GM23248 (cell line): ENCODE data around the gene GRAP2. TPM values are rescaled to one million over a fixed set of nuclear protein-coding genes. Genes with fewer than 3 reads are reported as not detected.

ENCODE experiments used
- DNase-seq: peaks from one replicate; pipeline ENCODE4 v3.0.0-alpha.2; 2015
- H2AFZ ChIP-seq: fragments of 200-600 bp; sonication (generic); 2 replicates; pipeline ENCODE4 v1.6.1; 2016; ENCODE audit warnings: antibody characterized with exemption
- H3F3A ChIP-seq: fragments of 200-600 bp; sonication (generic); 2 replicates; pipeline ENCODE4 v1.6.1; 2016; ENCODE audit warnings: mild to moderate bottlenecking, antibody characterized with exemption, mixed run types; ENCODE audit not compliant: insufficient read depth
- H3K27ac ChIP-seq: fragments of 200-600 bp; sonication (generic); 2 replicates; pipeline ENCODE4 v1.5.1; 2016; ENCODE audit warnings: mild to moderate bottlenecking
- H3K27me3 ChIP-seq: fragments of 200-600 bp; sonication (generic); replicated peaks from 2 replicates; pipeline ENCODE4 v1.6.1; 2016; ENCODE audit warnings: mild to moderate bottlenecking; ENCODE audit not compliant: insufficient read depth
- H3K36me3 ChIP-seq: fragments of 200-600 bp; sonication (generic); 2 replicates; pipeline ENCODE4 v1.6.1; 2016; ENCODE audit warnings: low read depth, mild to moderate bottlenecking
- H3K4me1 ChIP-seq: fragments of 200-600 bp; sonication (generic); 2 replicates; pipeline ENCODE4 v1.6.1; 2016; ENCODE audit warnings: mild to moderate bottlenecking; ENCODE audit not compliant: insufficient read depth
- H3K4me2 ChIP-seq: fragments of 200-600 bp; sonication (generic); one replicate; pipeline ENCODE4 v1.6.1; 2016; ENCODE audit warnings: mild to moderate bottlenecking; ENCODE audit not compliant: unreplicated experiment
- H3K4me3 ChIP-seq: fragments of 200-600 bp; sonication (generic); 2 replicates; pipeline ENCODE4 v1.5.1; 2016; ENCODE audit warnings: mild to moderate bottlenecking
- H3K79me2 ChIP-seq: fragments of 200-600 bp; sonication (generic); 2 replicates; pipeline ENCODE4 v1.6.1; 2016; ENCODE audit warnings: mild to moderate bottlenecking; ENCODE audit not compliant: insufficient read depth
- H3K9ac ChIP-seq: fragments of 200-600 bp; sonication (generic); 2 replicates; pipeline ENCODE4 v1.6.1; 2016; ENCODE audit warnings: mild to moderate bottlenecking
- H3K9me2 ChIP-seq: fragments of 200-600 bp; sonication (generic); 2 replicates; pipeline ENCODE4 v1.6.1; 2016; ENCODE audit warnings: mixed run types, mild to moderate bottlenecking, moderate library complexity; ENCODE audit not compliant: insufficient read depth
- H3K9me3 ChIP-seq: fragments of 200-600 bp; sonication (generic); one replicate; pipeline ENCODE4 v1.6.1; 2017; ENCODE audit warnings: low read depth
- H4K20me1 ChIP-seq: fragments of 200-600 bp; sonication (generic); 2 replicates; pipeline ENCODE4 v1.6.0; 2016; ENCODE audit not compliant: insufficient read depth
- EZH2 ChIP-seq: fragments of 200-600 bp; sonication (generic); IDR thresholded peaks from 2 replicates; pipeline ENCODE4 v1.6.1; 2018; ENCODE audit warnings: antibody characterized with exemption, mild to moderate bottlenecking; ENCODE audit not compliant: insufficient read depth, poor library complexity, severe bottlenecking
- EZH2phosphoT487 ChIP-seq: fragments of 200-600 bp; sonication (generic); IDR thresholded peaks from 2 replicates; pipeline ENCODE4 v1.6.1; 2018; ENCODE audit warnings: antibody characterized with exemption, moderate library complexity, mild to moderate bottlenecking, low read depth; ENCODE audit not compliant: insufficient read depth
- WGBS, 2 experiments: methylation state at CpG; one replicate each; pipeline ENCODE4 v1.1.6; 2015 to 2017; ENCODE audit warnings: low lambda C conversion rate in 2 of 2, low coverage in 1 of 2; ENCODE audit errors: missing lambda C conversion rate in 2 of 2; 5-methylcytosine and 5-hydroxymethylcytosine counted together
- in situ Hi-C: fragments of 300-500 bp; cut with MboI; formaldehyde crosslinking; loops from 2 replicates; pipeline ENCODE4 v1.15.0; 2020
- polyA plus RNA-seq: library from polyadenylated mRNA; unstranded; fragments of >200 nt; fragmentation: Nextera tagmentation; extraction: Ambion mirVana; gene quantifications from 2 replicates; pipeline ENCODE4 v1.2.1, GENCODE V29; 2016
- total RNA-seq: library from RNA; depleted of rRNA; stranded (reverse); fragments of >200 nt; shearing (Covaris generic); gene quantifications from 2 replicates; pipeline ENCODE4 v1.2.3, GENCODE V29; 2014

GRAP2 gene
- total and polyA plus RNA-seq, 2 experiments from 2014 or later = not detected

DNA sequence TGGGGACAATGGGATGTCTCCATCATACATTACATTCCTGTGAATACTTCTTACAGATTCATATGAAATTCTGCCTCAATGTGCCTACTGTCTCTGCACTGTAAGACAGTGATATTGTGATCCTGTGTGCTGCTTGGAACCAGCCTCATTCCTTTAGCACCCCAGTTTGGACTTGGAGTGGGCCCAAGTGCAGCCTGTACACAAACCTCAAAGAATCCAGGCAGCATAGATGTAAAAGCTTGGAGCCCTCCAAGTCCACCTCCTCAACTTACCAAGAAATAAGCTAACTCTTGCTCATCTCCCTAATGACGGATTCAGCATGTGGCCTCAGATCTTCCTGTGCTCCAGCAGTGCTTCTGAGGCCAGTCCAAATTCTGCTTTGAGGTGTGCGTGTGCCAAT, 24.4 kb downstream of the GRAP2 start:
- no peaks in the 10 kb centered on the region for H3K36me3 ChIP-seq
- peaks cover 63% of the 10 kb centered on the region for H3K27me3 ChIP-seq

GRCh38 chr22:39925909-39926679, 25.2 kb downstream of the GRAP2 start:
- Histone ChIP-seq H3K9ac (no peak overlapping the region), H3F3A (no peaks in the 10 kb centered on the region), H3K9me3 (no peaks in the 10 kb centered on the region), H3K36me3 (no peaks in the 10 kb centered on the region), H3K79me2 (no peaks in the 10 kb centered on the region), H3K27ac (no peak overlapping the region), H4K20me1 (no peaks in the 10 kb centered on the region), H3K27me3 (peaks cover 66% of the 10 kb centered on the region), H3K4me3 (no peak overlapping the region), H2AFZ (no peak overlapping the region), H3K4me1 (no peaks in the 10 kb centered on the region), H3K4me2 (no peak overlapping the region), H3K9me2 (no peaks in the 10 kb centered on the region)
- no peak for DNase-seq
- TF ChIP-seq EZH2 = no peak
- TF ChIP-seq EZH2phosphoT487 = no peak
- in situ Hi-C loops = no loop called here
- WGBS, 2 experiments = 13 to 14% methylated on average over 8 of the region's 8 CpGs

More for the DNA sequence above, 24.4 kb downstream of the GRAP2 start:
- Histone ChIP-seq H3K4me2 (no peak overlapping the region), H3K4me1 (no peaks in the 10 kb centered on the region), H3K4me3 (no peak overlapping the region), H3K9me2 (no peaks in the 10 kb centered on the region), H4K20me1 (no peaks in the 10 kb centered on the region), H3K9me3 (no peaks in the 10 kb centered on the region), H3F3A (no peaks in the 10 kb centered on the region), H3K79me2 (no peaks in the 10 kb centered on the region), H3K9ac (no peak overlapping the region), H2AFZ (no peak overlapping the region), H3K27ac (no peak overlapping the region)
- 11 to 14% methylated on average over 2 of the region's 2 CpGs for WGBS, 2 experiments
- no peak for DNase-seq
- in situ Hi-C loops = no loop called here
- TF ChIP-seq EZH2phosphoT487 (no peak), EZH2 (no peak)

DNA sequence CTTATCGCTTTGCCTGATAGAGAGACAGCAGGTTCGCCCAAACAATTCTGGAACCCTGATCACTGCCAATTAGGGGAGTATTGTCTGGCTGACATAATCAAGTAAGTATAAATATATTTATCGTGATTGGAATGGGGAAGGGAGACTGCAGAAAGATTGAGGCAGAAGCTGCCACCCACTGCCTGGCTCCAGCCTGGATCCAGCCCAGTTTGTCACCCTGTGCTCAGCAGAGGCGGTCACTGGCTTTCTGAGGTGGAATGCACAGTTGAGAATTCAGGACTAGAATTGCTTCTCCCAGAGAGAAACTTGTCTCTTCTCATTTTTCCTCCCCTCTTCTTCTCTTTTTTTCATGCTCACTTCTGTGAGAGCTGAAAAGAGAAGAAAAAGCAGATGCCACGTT, 25.9 kb downstream of the GRAP2 start:
- Histone ChIP-seq H3K4me1 (no peaks in the 10 kb centered on the region), H3K27ac (no peak overlapping the region)
- in situ Hi-C loops = no loop called here

GRCh38 chr22:39927544-39927943, 26.7 kb downstream of the GRAP2 start:
- no peak overlapping the region for H3K27ac ChIP-seq
- H3K9me2 ChIP-seq = no peaks in the 10 kb centered on the region
- H2AFZ ChIP-seq = no peak overlapping the region
- no peaks in the 10 kb centered on the region for H3K79me2 ChIP-seq
- H3K4me1 ChIP-seq = no peaks in the 10 kb centered on the region
- no peak for TF ChIP-seq EZH2
- in situ Hi-C loops = no loop called here
- DNase-seq = no peak
- WGBS, 2 experiments = 62 to 66% methylated on average over 7 of the region's 7 CpGs
- no peaks in the 10 kb centered on the region for H3K9me3 ChIP-seq
- no peak overlapping the region for H3K4me3 ChIP-seq
- H3K36me3 ChIP-seq = no peaks in the 10 kb centered on the region
- H3K27me3 ChIP-seq = peaks cover 79% of the 10 kb centered on the region
- H4K20me1 ChIP-seq = no peaks in the 10 kb centered on the region
- H3K9ac ChIP-seq = no peak overlapping the region
- no peak overlapping the region for H3K4me2 ChIP-seq
- H3F3A ChIP-seq = no peaks in the 10 kb centered on the region

More for the DNA sequence above, 25.9 kb downstream of the GRAP2 start:
- no peak overlapping the region for H3K4me2 ChIP-seq
- no peaks in the 10 kb centered on the region for H4K20me1 ChIP-seq
- no peaks in the 10 kb centered on the region for H3K9me3 ChIP-seq
- H3K9ac ChIP-seq = no peak overlapping the region
- TF ChIP-seq EZH2phosphoT487 (no peak), EZH2 (no peak)
- 27 to 33% methylated on average over 5 of the region's 5 CpGs for WGBS, 2 experiments
- H3K9me2 ChIP-seq = no peaks in the 10 kb centered on the region
- H3K4me3 ChIP-seq = no peak overlapping the region
- H3F3A ChIP-seq = no peaks in the 10 kb centered on the region
- no peaks in the 10 kb centered on the region for H3K36me3 ChIP-seq
- peaks cover 73% of the 10 kb centered on the region for H3K27me3 ChIP-seq
- no peak for DNase-seq
- H2AFZ ChIP-seq = no peak overlapping the region
- no peaks in the 10 kb centered on the region for H3K79me2 ChIP-seq
